Caco-2 (cell line): ENCODE data around the gene ADCK2. TPM values are rescaled to one million over a fixed set of nuclear protein-coding genes. Genes with fewer than 3 reads are reported as not detected.
A peak's percentile ranks its signal among the peaks of the same experiment; 100 is the strongest.

Experiments used
- BruUV-seq: library from RNA; stranded (reverse); fragments of 400-500 nt; replicated peaks from 2 replicates; lab custom pipeline; 2021; lab: Mats Ljungman, UMichigan
- CTCF ChIA-PET: fragments of 300-600 bp; sonication (Branson Sonifier 250); formaldehyde crosslinking; loops from one replicate; lab custom pipeline; 2022; ENCODE audit warnings: antibody characterized with exemption; lab: Charles Lee
- POLR2A ChIA-PET: fragments of 300-600 bp; sonication (Branson Sonifier 250); formaldehyde crosslinking; loops from one replicate; lab custom pipeline; 2022; ENCODE audit warnings: antibody characterized with exemption; lab: Charles Lee
- DNase-seq, 2 experiments: peaks; one replicate each; pipeline versions ENCODE4 v3.0.0 to v3.0.0-alpha.2; 2020 to 2022
- H3K27me3 ChIP-seq: replicated peaks from 2 replicates; pipeline ENCODE4 v1.6.0; 2011; ENCODE audit warnings: low read length; ENCODE audit not compliant: control insufficient read depth, insufficient read depth
- H3K36me3 ChIP-seq: 2 replicates; pipeline ENCODE4 v1.5.1; 2011; ENCODE audit warnings: low read length; ENCODE audit not compliant: control insufficient read depth, insufficient read depth
- H3K4me1 ChIP-seq: fragments of 250-450 bp; sonication (Bioruptor Pico); 2 replicates; pipeline ENCODE4 v1.5.1; 2020; ENCODE audit warnings: mild to moderate bottlenecking
- H3K4me3 ChIP-seq: 2 replicates; pipeline ENCODE4 v1.5.1; 2011; ENCODE audit warnings: low read depth, mild to moderate bottlenecking, control low read depth, low read length
- H3K9me3 ChIP-seq: fragments of 250-450 bp; sonication (Bioruptor Pico); 2 replicates; pipeline ENCODE4 v1.5.1; 2020; ENCODE audit warnings: mild to moderate bottlenecking, moderate library complexity
- H3K27ac Mint-ChIP-seq: one replicate; pipeline ENCODE4 v1.8.0; 2022; ENCODE audit warnings: mixed read lengths; ENCODE audit not compliant: unreplicated experiment
- H3K27me3 Mint-ChIP-seq: one replicate; pipeline ENCODE4 v1.8.0; 2022; ENCODE audit warnings: mixed read lengths; ENCODE audit not compliant: insufficient read depth, unreplicated experiment
- H3K36me3 Mint-ChIP-seq: one replicate; pipeline ENCODE4 v1.8.0; 2022; ENCODE audit warnings: mild to moderate bottlenecking, mixed read lengths; ENCODE audit not compliant: insufficient read depth, unreplicated experiment
- H3K4me1 Mint-ChIP-seq: one replicate; pipeline ENCODE4 v1.8.0; 2022; ENCODE audit warnings: low read depth, mixed read lengths; ENCODE audit not compliant: unreplicated experiment
- H3K4me3 Mint-ChIP-seq: one replicate; pipeline ENCODE4 v1.8.0; 2022; ENCODE audit warnings: mild to moderate bottlenecking, moderate library complexity, mixed read lengths; ENCODE audit not compliant: unreplicated experiment
- H3K9me3 Mint-ChIP-seq: one replicate; pipeline ENCODE4 v1.8.0; 2022; ENCODE audit warnings: mixed read lengths; ENCODE audit not compliant: unreplicated experiment
- intact Hi-C: fragments of 100-400 bp; cut with micrococcal nuclease; formaldehyde crosslinking; loops from one replicate; pipeline ENCODE4 v1.10.0; 2022; ENCODE audit not compliant: unreplicated experiment
- total RNA-seq: library from RNA; stranded (reverse); gene quantifications from 2 replicates; pipeline ENCODE4 v1.2.3, GENCODE V29; 2022
- TF ChIP-seq, protein P1 (sequence below), 2 experiments: fragments of 200-600 bp in 1 of 2; IDR thresholded peaks; 1 replicate in 1 of 2; 2 replicates in 1 of 2; pipeline versions ENCODE4 v1.5.1 to v1.8.0; 2011 to 2022; ENCODE audit warnings: antibody characterized with exemption in 1 of 2, control low read depth in 1 of 2, inconsistent platforms in 1 of 2, low read depth in 1 of 2, low read length in 1 of 2, mild to moderate bottlenecking in 1 of 2, moderate library complexity in 1 of 2; ENCODE audit not compliant: insufficient read depth in 1 of 2, severe bottlenecking in 1 of 2, unreplicated experiment in 1 of 2

ADCK2 gene
- total RNA-seq, 1 experiment from 2014 or later: 17.7 TPM

DNA sequence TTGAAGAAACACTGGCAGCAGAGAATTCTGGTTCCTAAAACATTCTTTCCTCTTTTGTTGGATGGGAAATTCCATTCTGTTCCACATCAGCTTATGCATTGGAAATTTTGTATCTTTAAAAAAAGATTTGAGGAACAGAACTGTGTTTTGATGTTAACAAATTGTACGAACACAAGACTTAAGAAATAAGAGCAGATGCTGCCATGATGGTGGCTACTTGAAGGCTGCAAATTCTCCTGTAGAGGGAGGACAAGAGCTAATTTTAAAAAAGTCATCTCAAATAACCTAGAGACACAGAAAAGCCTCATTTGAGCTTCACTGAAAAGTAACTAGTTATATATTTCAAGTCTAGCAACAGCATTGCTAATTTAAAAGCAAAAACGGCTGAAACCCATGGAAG, 53.5 kb downstream of the ADCK2 start:
- intact Hi-C loops: loop anchor here (1.0 kb wide), 1 partner anchor 286 kb away; no protein-coding TSS in a partner anchor

GRCh38 chr7:140732416-140732815, 59.7 kb downstream of the ADCK2 start:
- no TSS peak for BruUV-seq
- intact Hi-C loops: no loop called here
- Mint-ChIP-seq H3K36me3 (peaks cover 34% of the 10 kb centered on the region), H3K27me3 (no peaks in the 10 kb centered on the region), H3K9me3 (no peaks in the 10 kb centered on the region), H3K4me1 (no peaks in the 10 kb centered on the region), H3K4me3 (no peak overlapping the region), H3K27ac (no peak overlapping the region)
- TF ChIP-seq, protein P1, sequence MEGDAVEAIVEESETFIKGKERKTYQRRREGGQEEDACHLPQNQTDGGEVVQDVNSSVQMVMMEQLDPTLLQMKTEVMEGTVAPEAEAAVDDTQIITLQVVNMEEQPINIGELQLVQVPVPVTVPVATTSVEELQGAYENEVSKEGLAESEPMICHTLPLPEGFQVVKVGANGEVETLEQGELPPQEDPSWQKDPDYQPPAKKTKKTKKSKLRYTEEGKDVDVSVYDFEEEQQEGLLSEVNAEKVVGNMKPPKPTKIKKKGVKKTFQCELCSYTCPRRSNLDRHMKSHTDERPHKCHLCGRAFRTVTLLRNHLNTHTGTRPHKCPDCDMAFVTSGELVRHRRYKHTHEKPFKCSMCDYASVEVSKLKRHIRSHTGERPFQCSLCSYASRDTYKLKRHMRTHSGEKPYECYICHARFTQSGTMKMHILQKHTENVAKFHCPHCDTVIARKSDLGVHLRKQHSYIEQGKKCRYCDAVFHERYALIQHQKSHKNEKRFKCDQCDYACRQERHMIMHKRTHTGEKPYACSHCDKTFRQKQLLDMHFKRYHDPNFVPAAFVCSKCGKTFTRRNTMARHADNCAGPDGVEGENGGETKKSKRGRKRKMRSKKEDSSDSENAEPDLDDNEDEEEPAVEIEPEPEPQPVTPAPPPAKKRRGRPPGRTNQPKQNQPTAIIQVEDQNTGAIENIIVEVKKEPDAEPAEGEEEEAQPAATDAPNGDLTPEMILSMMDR (IDR thresholded peaks at IDR 0.05; ENCODE audit: insufficient read depth in 1 of 2, low read depth in 1 of 2, low read length in 1 of 2, severe bottlenecking in 1 of 2, unreplicated experiment in 1 of 2): no peak
- no peak for DNase-seq
- POLR2A ChIA-PET: no interaction called here
- Histone ChIP-seq H3K4me3 (no peak overlapping the region), H3K36me3 (no peaks in the 10 kb centered on the region; the same call in 1 of the 2 replicates), H3K27me3 (no peaks in the 10 kb centered on the region), H3K9me3 (no peaks in the 10 kb centered on the region), H3K4me1 (no peaks in the 10 kb centered on the region)
- CTCF ChIA-PET: no interaction called here

More for the DNA sequence above, 53.5 kb downstream of the ADCK2 start:
- Histone ChIP-seq H3K4me3 (no peak overlapping the region), H3K4me1 (no peaks in the 10 kb centered on the region), H3K27me3 (no peaks in the 10 kb centered on the region), H3K9me3 (no peaks in the 10 kb centered on the region), H3K36me3 (no peaks in the 10 kb centered on the region; the same call in 1 of the 2 replicates)
- Mint-ChIP-seq H3K27ac (no peak overlapping the region), H3K9me3 (no peaks in the 10 kb centered on the region), H3K4me1 (no peaks in the 10 kb centered on the region), H3K27me3 (no peaks in the 10 kb centered on the region), H3K36me3 (peaks cover 16% of the 10 kb centered on the region), H3K4me3 (no peak overlapping the region)
- ChIA-PET CTCF (interaction anchor here (0.6 to 1.1 kb wide), 5 partner anchors 85 to 577 kb away, joined by 3 to 7 read pairs (median 3); partner anchors contain the start of gene MRPS33), POLR2A (interaction anchor here (0.6 to 1.0 kb wide), 2 partner anchors 275 to 289 kb away, joined by 3 to 5 read pairs; no protein-coding TSS in a partner anchor)
- no TSS peak for BruUV-seq
- TF ChIP-seq, protein P1 (IDR thresholded peaks at IDR 0.05; ENCODE audit: insufficient read depth in 1 of 2, low read depth in 1 of 2, low read length in 1 of 2, severe bottlenecking in 1 of 2, unreplicated experiment in 1 of 2): peak; percentile 47 to 50
- DNase-seq: no peak

DNA sequence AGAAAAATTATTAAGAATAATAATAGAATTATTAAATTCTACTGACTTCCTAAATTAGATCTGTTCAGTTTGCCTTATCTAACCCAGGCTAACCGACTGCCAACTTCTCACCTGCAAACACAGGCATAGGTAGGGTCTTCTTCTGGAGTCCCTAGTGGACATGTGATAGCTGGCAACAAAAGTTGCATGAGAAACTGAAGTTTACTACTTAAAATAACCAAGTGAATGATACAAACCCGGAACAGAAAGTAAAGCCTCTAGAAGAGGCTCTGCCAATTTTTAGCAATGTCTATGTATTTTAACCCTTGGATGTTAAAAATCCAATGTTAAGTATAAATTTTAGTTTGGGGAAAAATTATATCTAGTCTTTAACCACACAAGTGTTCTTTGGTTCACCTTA, 61.4 kb downstream of the ADCK2 start:
- no peak overlapping the region for H3K27ac Mint-ChIP-seq
- H3K9me3 Mint-ChIP-seq: no peaks in the 10 kb centered on the region
- ChIA-PET POLR2A (no interaction called here), CTCF (no interaction called here)
- no peaks in the 10 kb centered on the region; the same call in 1 of the 2 replicates for H3K36me3 ChIP-seq
- BruUV-seq: no TSS peak
- TF ChIP-seq, protein P1 (IDR thresholded peaks at IDR 0.05; ENCODE audit: insufficient read depth in 1 of 2, low read depth in 1 of 2, low read length in 1 of 2, severe bottlenecking in 1 of 2, unreplicated experiment in 1 of 2): peak in 1 of 2 experiments; percentile 7
- H3K27me3 Mint-ChIP-seq: no peaks in the 10 kb centered on the region
- H3K36me3 Mint-ChIP-seq: peaks cover 40% of the 10 kb centered on the region
- H3K27me3 ChIP-seq: no peaks in the 10 kb centered on the region
- H3K9me3 ChIP-seq: no peaks in the 10 kb centered on the region
- no peaks in the 10 kb centered on the region for H3K4me1 Mint-ChIP-seq
- intact Hi-C loops: no loop called here
- H3K4me3 Mint-ChIP-seq: no peak overlapping the region
- H3K4me1 ChIP-seq: no peaks in the 10 kb centered on the region
- H3K4me3 ChIP-seq: no peak overlapping the region
- no peak for DNase-seq
